GM18951 (cell line): ENCODE measurements around the gene ZNF234.
A peak's percentile ranks its signal among the peaks of the same experiment; 100 is the strongest.
"Not testable (repeated sequence)": the region's sequence is repeated elsewhere in the genome, so short reads cannot be mapped to it uniquely, and the experiment has no call there.

Experiments used
- POLR2A ChIP-seq: IDR thresholded peaks from 4 replicates; pipeline ENCODE4 v1.6.1; 2011; ENCODE audit warnings: mild to moderate bottlenecking; ENCODE audit not compliant: insufficient read length, insufficient read depth; ENCODE audit errors: extremely low read depth
- in situ Hi-C: fragments of 300-500 bp; cut with MboI; formaldehyde crosslinking; loops from one replicate; pipeline ENCODE4 v1.12.0; 2022; ENCODE audit warnings: low sequenced_read_pairs, mixed read lengths, inconsistent platforms; ENCODE audit not compliant: unreplicated experiment

ZNF234 gene

DNA sequence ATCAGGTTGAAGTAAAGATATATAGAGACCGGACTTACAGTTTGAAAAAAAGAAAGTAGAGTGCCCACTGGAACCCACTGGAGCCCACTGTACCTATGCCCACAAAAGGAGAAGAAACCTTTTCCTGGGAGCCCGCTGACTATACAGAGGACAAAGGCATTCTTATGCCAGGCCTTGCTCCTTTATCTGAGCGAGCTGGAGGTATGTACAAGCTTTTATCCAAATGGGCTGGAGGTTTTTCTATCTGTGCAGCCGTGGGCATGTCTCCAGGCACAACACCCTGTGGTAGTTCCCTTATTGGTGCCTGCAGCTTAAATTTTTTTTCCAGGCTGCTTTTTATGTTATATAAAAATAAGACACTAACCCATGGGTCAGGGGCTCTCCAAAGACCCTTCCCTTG, 8.4 kb downstream of the ZNF234 start:
- no peak for TF ChIP-seq POLR2A
- in situ Hi-C loops = no loop called here

- in situ Hi-C loops = no loop called here
- TF ChIP-seq POLR2A = no peak
Measured at GRCh38 chr19:44151491-44151890, 10.1 kb downstream of the ZNF234 start.

DNA sequence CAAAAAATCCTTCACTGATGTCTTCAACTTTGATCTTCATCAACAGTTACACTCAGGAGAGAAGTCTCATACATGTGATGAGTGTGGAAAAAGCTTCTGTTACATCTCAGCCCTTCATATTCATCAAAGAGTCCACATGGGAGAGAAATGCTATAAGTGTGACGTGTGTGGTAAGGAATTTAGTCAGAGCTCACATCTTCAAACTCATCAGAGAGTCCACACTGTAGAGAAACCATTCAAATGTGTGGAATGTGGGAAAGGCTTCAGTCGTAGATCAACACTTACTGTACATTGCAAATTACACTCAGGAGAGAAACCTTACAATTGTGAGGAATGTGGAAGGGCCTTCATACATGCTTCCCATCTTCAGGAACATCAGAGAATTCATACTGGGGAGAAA, 15.1 kb downstream of the ZNF234 start:
- in situ Hi-C loops = no loop called here
- no peak for TF ChIP-seq POLR2A

DNA sequence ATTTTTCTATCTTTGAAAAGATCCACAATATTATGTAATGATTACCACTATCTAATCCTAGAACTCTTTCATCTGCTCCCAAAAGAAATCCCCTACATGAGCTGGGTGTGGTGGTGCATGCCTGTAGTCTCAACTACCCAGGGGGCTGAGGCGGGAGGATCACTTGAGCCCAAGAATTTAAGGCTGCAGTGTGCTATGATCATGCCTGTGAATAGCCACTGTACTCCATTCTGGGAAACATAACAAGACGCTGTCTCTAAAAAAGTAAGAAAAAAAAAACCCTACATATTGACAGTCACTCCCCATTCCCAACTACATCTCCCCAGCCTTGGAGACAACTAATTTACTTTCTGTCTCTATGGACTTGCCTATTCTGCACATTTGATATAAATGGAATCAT, 22.4 kb downstream of the ZNF234 start:
- TF ChIP-seq POLR2A = no peak
- in situ Hi-C loops = no loop called here

DNA sequence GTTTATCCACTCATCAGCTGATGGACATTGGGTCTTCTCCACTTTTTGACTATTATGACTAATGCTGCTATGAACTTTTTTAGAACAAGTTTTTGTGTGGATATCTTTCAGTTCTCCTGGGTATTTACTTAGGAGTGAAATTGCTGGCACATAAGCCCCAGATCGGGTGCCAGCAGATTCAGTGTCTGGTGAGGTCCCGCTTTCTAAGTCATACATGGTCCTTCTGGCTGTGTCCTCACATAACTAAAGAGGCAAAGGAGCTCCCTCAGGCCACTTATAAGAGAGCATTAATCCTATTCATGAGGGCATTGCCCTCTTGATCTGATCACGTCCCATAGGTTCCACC, 22.9 kb downstream of the ZNF234 start:
- in situ Hi-C loops = no loop called here
- TF ChIP-seq POLR2A = no peak

DNA sequence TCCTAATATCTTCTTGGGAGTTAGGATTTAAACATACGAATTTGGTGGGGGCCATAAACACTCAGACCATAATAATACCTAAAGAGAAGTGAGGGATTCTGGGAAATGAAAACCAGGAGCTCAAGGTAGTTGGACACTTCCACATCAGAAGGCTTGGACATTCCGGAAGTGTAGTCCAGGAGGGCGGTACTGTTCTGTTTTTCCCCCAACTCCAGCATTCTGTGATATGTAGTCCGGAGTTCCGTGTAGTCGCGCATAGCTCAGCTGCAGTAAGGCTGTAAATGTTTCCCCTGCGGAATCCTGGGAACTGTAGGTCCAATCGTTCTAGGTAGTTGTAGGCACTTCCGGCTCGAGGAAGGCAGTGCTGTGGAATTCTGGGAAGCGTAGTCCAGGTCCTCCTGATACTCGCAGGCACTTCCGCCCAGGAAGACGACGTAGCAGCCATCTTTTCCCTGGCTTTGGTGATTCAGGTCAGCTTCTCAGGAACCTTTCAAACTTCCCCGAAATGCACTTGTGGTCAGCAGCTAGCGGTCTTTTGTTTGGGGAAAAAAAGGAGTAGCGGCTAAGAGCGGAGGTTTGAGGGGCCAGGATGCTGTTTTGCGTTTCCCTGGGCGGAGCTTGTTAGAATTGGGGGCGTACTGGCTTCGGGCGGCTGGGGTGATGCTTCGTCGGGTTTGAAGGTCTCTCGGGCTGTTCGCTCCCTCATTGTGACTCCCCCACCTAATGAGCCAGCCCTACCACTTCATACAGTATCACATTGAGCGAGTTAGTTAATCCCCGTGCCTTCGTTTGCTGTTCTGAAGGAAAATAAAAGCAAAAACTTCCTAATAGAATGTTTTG, 23.5 kb downstream of the ZNF234 start, which contains the start of gene ZNF226:
Gene ZNF226 (plus strand): TSS at position 428 of the 840 bp plus-strand sequence. CDS start 4,981 bp downstream, outside the sequence.
- peak; percentile 68 for TF ChIP-seq POLR2A
- in situ Hi-C loops = no loop called here

GRCh38 chr19:44170660-44171059, 29.3 kb downstream of the ZNF234 start:
- in situ Hi-C loops = not testable (repeated sequence)

GRCh38 chr19:44176590-44176989, 35.2 kb downstream of the ZNF234 start:
- TF ChIP-seq POLR2A = no peak
- in situ Hi-C loops = no loop called here

GRCh38 chr19:44180968-44181367, 39.6 kb downstream of the ZNF234 start:
- TF ChIP-seq POLR2A = no peak

DNA sequence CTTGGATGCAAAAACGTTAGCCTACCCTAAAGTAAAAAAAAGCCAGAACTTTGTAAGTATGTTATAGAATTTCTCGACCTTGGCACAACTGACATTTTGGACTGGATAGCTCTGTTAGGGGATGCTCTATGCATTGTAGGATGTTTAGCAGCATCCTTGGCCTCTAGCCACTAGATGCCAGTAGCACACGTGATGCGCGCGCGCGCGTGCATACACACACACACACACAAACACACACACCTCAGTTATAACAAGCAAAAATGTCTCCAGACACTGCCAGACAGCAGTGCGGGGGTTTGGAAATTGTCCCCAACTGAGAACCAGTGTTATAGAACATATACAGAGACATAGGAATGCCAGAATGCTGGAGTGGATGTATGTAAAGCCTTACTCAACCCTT, 40.8 kb downstream of the ZNF234 start:
- TF ChIP-seq POLR2A = no peak
- in situ Hi-C loops = no loop called here

More at GRCh38 chr19:44180968-44181367, 39.6 kb downstream of the ZNF234 start:
- in situ Hi-C loops = no loop called here

GRCh38 chr19:44190020-44190419, 48.7 kb downstream of the ZNF234 start:
- in situ Hi-C loops = no loop called here

DNA sequence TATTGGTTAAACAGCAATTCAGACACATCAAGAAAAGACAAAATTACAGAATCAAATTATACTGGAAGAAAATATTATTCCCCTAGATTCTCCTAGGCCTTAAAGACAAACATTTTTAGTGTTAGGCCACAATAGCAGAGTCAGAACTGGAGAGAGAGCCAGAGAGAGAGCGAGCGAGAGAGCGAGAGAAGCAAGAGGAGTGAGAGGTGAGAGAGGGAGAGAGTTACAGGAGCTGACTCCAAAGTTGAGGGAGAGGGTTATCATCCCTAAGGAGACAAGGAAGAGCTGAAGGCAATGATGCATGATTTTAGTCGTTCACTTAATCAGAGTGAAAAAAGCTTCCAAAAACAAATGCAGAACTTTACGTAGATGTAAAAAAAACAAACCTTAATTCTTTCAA, 50.8 kb downstream of the ZNF234 start:
- in situ Hi-C loops = no loop called here

More at GRCh38 chr19:44190020-44190419, 48.7 kb downstream of the ZNF234 start:
- TF ChIP-seq POLR2A = no peak

DNA sequence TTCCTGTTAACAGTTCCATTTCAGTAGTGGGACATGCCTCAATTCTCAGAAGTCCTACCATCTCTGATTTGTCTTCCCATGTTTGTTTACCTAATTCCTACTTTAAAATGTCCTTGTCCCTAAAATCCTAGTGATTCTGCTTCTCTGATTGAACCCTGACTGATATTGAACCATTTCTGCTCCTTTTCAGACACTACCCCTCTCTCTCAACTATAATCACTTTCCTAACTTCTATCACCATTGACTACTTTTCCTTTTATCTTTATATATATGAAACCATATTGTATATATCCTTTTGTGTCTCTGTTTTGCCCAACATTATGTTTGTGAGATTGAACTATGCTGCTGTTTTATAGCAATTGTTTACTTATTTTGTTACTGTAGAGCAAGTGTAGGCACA, 55.4 kb downstream of the ZNF234 start:
- no peak for TF ChIP-seq POLR2A
- in situ Hi-C loops = no loop called here

More for the DNA sequence above, 50.8 kb downstream of the ZNF234 start:
- TF ChIP-seq POLR2A = no peak

DNA sequence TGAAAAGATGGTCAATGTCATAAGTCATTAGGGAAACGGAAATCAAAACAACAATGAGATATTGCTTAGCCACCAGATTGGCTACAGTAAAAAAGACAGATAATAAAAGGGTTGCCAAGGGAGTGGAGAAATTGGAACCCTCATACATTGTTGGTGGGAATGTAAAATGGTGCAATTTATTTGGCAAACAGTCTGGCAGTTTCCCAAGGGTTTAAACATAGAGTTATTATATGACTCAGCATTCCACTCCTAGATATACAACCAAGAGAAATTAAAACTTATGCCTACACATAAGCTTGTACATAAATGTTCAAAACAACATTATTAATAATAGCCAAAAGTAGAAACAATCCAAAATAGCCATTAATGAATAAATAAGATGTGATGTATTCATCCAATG, 61.1 kb downstream of the ZNF234 start:
- no peak for TF ChIP-seq POLR2A
- in situ Hi-C loops = no loop called here
